ENCODE results near the gene FOXP2. TPM values are rescaled to one million over a fixed set of nuclear protein-coding genes. Genes with fewer than 3 reads are reported as not detected.

FOXP2 gene
- total and polyA plus RNA-seq, 9 of the 15 experiments (the other 6 are each of a cell fraction or from before 2014, with no cell fraction given): not detected

- no peaks in the 10 kb centered on the region for H3K27me3 ChIP-seq (ENCODE audit: control insufficient read depth in 2 of 2, insufficient read depth in 2 of 2, low read length in 2 of 2)
- no peaks in the 10 kb centered on the region for H3K36me3 ChIP-seq (ENCODE audit: control insufficient read depth, insufficient read depth, low read length)
- CTCF ChIA-PET (ENCODE audit: low intra/inter-chr PET ratio): no interaction called here
- intact Hi-C loops (cut with micrococcal nuclease): no loop called here
- H3K4me3 ChIP-seq: no peak overlapping the region
- H3K79me2 ChIP-seq (ENCODE audit: control insufficient read depth, insufficient read depth, low read length): no peaks in the 10 kb centered on the region
- TF ChIP-seq ATF7 (IDR thresholded peaks at IDR 0.05): no peak
- no peak for TF ChIP-seq SMAD3 (CRISPR knock-in tag; conservative IDR thresholded peaks at IDR 0.05)
- no peak for TF ChIP-seq ZNF407 (IDR thresholded peaks at IDR 0.05; ENCODE audit: low read depth)
- no peak for TF ChIP-seq SNIP1 (IDR thresholded peaks at IDR 0.05; ENCODE audit: low read depth)
- TF ChIP-seq RNF219 (CRISPR knock-in tag; IDR thresholded peaks at IDR 0.05): no peak
- TF ChIP-seq GABPB1 (CRISPR knock-in tag; IDR thresholded peaks at IDR 0.05): no peak
- TF ChIP-seq KLF10 (CRISPR knock-in tag; IDR thresholded peaks at IDR 0.05): no peak
- TF ChIP-seq ZNF41 (CRISPR knock-in tag; conservative IDR thresholded peaks at IDR 0.05): no peak
- no peak for TF ChIP-seq COPS2 (conservative IDR thresholded peaks at IDR 0.05)
- no peak for TF ChIP-seq MXD1 (CRISPR knock-in tag; IDR thresholded peaks at IDR 0.05; ENCODE audit: borderline replicate concordance, poor library complexity, severe bottlenecking)
- TF ChIP-seq ZNF146 (CRISPR knock-in tag; IDR thresholded peaks at IDR 0.05; ENCODE audit: unreplicated experiment): no peak
- TF ChIP-seq POLR3G (IDR thresholded peaks at IDR 0.05; ENCODE audit: extremely low read depth, insufficient read length, insufficient replicate concordance): no peak
- no peak for TF ChIP-seq ZNF830 (CRISPR knock-in tag; IDR thresholded peaks at IDR 0.05)
- no peak for TF ChIP-seq ZBTB8A (IDR thresholded peaks at IDR 0.05; ENCODE audit: partially characterized antibody)
- no peaks in the 10 kb centered on the region for H3K9me1 ChIP-seq (ENCODE audit: control insufficient read depth, insufficient read depth, low read length)
- 0% methylated on average over 2 of the region's 2 CpGs for WGBS (ENCODE audit: insufficient coverage, low coverage, missing lambda C conversion rate)
- H3K9ac ChIP-seq (ENCODE audit: insufficient read depth in 1 of 2, low read depth in 2 of 2, low read length in 2 of 2): no peak overlapping the region
- H3K27ac ChIP-seq (ENCODE audit: extremely low read depth, low read depth, low read length): no peak overlapping the region
- DNase-seq (ENCODE audit: extremely low read depth in 1 of 4, low spot score in 3 of 4): no peak
- no peak for ATAC-seq
- no peak overlapping the region for H3K4me2 ChIP-seq (ENCODE audit: insufficient read depth, low read length)
- POLR2A ChIA-PET: interaction anchor here (0.9 kb wide), 1 partner anchor 44 kb away, joined by 3 read pairs; no protein-coding TSS in a partner anchor
- in situ Hi-C loops (cut with MboI): no loop called here
- FAIRE-seq: no peak
- no TSS peak for BruUV-seq (replicated peaks)
- H3K4me1 ChIP-seq (replicated peaks in 1 of 2; ENCODE audit: control insufficient read depth in 2 of 2, insufficient read depth in 2 of 2, low read length in 2 of 2): no peaks in the 10 kb centered on the region
- 0 out of 2 replicates have a peak, but pooled peaks cover 3% of the 10 kb centered on the region for H3K9me3 ChIP-seq (replicated peaks; ENCODE audit: control insufficient read depth, insufficient read depth, low read depth, low read length)
- H4K20me1 ChIP-seq (replicated peaks; ENCODE audit: control insufficient read depth, insufficient read depth, low read length): no peaks in the 10 kb centered on the region
- H2AFZ ChIP-seq (ENCODE audit: low read depth, low read length): no peak overlapping the region
Observed at GRCh38 chr7:114426382-114426781, 11.8 kb downstream of the FOXP2 start.
